LHCN-M2 (cell line): ENCODE results near the gene CERT1. TPM values are rescaled to one million over a fixed set of nuclear protein-coding genes. Genes with fewer than 3 reads are reported as not detected.
A peak's percentile ranks its signal among the peaks of the same experiment; 100 is the strongest.
"Not testable (repeated sequence)": the region's sequence is repeated elsewhere in the genome, so short reads cannot be mapped to it uniquely, and the experiment has no call there.

Experiments used
- DNase-seq: peaks from one replicate; pipeline ENCODE4 v3.0.0-alpha.2; 2012; ENCODE audit warnings: low read depth
- total RNA-seq: library from RNA; depleted of rRNA; stranded (reverse); fragments of >200 nt; gene quantifications from 2 replicates; pipeline ENCODE4 v1.2.3, GENCODE V29; 2014

CERT1 gene
- total RNA-seq, 1 experiment from 2014 or later, result 15.8 TPM

DNA sequence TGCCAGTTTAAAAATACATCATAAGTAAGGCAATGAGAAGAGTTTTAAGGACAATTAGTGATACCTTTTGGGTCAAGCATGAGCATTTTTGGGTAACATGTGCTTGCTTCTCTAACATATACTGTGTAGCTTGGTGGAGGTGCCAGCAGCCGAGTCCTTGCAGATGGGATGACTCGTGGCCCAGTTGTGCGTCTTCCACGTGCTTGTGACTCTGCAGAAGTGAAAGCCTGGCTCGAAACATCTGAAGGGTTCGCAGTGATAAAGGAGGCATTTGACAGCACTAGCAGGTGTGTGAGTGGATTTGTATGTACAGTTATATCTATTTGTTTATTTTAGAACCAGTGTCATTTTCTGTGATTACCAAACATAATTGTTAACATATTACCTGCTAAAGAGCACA lies 156.2 kb downstream of the CERT1 start:
- DNase-seq, result peak; percentile 68

DNA sequence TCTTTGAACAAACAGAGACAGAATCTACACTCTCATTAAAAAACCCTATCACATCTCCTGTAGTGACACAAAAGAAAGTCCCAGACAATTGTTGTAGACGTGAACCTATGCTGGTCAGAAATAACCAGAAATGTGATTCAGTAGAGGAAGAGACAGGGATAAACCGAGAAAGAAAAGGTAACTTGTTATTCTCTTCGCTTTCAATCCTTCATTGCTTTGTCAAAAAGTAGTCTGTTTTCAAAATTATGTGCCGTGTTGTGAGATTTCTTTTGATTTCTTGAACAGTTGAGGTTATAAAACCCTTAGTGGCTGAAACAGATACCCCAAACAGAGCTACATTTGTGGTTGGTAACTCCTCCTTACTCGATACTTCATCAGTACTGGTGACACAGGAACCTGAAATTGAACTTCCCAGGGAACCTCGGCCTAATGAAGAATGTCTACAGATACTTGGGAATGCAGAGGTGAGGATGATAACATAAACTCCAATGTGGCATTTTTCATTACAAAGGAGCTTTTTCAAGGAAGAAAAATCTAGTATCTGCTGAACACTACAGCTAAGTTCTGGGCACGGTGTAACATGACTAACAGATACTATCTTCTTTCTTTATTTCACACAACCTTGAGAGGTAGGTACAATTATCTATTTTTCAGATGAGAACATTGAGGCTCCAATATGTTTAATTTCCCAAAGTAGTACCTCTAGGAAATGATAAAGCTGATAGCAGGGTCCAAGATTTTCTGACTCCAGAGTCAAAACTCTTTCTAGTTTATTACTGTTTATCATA lies 160.1 kb downstream of the CERT1 start:
- no peak for DNase-seq

- no peak for DNase-seq
Measured at GRCh38 chr5:75349663-75350062, 161.8 kb downstream of the CERT1 start.

DNA sequence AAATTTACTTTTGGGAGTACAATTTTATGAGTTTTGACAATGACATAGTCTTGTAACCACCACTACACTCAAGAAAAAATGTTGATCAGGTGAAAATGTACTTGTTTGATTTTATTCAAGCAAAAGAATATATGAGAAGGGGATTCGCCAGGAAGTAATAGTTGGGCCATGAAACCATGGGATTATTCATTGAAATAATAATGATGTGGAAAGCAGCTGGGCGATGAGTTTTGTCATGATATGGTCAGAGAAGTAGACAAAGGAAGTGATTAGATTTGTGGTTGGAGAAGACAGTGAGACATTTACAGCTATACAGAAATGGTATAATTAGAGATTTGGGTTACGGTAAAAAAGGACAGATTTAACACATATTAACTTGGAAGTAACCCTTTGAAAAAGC lies 163.2 kb downstream of the CERT1 start:
- peak; percentile 87 for DNase-seq

GRCh38 chr5:75342836-75343235 lies 168.6 kb downstream of the CERT1 start:
- DNase-seq, result peak; percentile 29

DNA sequence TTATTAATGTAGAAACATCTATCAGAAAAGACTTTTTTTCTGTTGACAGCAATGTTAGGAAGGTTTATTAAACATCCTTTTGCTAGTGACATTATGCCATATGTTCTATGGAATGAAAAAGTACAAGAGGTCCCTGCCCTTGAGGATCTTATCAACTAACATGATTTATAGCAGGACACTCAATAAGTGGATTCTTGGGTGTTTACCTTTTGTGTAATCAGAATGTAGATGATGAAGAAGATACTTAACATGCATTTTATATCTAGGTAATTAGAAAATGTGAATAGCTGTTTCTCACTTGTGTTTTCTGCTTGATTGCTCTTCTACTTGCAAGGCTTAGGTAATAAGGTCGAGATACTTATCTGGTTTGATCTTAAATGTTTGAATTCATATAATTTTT lies 169.5 kb downstream of the CERT1 start:
- no peak for DNase-seq

- DNase-seq, result no peak
Measured at GRCh38 chr5:75340714-75341478, 170.5 kb downstream of the CERT1 start.

- DNase-seq, result no peak
Measured at GRCh38 chr5:75338408-75338807, 173.0 kb downstream of the CERT1 start.

- DNase-seq, result no peak
Measured at GRCh38 chr5:75337366-75338021, 173.9 kb downstream of the CERT1 start.

- DNase-seq, result peak; percentile 99
Measured at GRCh38 chr5:75336615-75337336, 174.7 kb downstream of the CERT1 start, which contains the start of gene HMGCR. Gene HMGCR, plus strand, starts transcription at chr5:75337220. Its CDS starts 5,386 bp downstream, at chr5:75342606.

DNA sequence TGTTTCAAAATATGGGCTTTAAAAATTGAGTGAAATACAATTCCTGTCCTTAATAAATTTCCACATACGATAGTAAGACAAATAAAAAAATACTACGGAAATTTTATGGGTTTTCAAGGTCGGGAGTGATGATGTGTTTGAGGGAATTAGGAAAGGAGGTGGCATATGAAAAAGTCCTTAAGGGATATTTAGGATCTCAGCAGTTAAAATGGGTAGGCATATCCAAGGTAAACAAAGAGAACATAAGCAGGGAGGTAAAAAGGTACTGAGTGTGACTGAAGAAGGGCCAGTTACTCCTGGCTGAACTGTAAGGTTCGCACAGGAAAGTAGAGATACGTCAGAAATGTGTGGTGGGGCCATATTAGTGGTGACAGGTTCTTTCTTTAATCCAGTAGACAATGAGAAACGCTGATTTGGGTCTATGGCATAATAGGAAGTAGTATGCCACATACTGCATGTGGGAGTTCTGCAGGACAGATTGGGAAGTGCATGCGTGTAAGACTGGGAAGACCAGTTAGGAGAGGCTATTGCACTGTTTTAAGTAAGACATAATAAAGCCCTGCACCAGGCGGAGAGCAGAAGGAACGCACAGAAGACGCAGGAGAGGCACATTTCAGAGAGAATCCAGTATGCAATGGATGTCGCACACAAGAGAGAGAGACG lies 175.3 kb downstream of the CERT1 start:
- DNase-seq, result peak; percentile 85

DNA sequence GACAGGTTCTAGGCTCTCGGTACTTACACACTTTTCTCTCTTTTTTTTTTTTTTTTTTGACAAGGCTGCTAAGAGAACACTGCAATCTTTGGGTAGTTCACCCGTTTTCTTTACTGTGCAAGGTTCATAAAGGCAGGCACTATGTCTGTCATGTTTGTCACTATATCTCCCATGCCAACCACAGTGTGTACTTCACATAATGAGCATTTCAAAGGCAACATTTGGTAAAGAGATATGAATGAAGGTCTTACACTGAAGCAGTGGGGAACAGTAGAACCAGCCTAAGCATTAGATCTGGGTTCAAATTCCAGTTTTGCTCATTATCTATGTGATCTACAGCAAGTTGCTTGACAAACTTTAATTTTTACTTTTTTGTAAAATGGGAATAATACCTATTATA lies 175.9 kb downstream of the CERT1 start:
- DNase-seq, result no peak

DNA sequence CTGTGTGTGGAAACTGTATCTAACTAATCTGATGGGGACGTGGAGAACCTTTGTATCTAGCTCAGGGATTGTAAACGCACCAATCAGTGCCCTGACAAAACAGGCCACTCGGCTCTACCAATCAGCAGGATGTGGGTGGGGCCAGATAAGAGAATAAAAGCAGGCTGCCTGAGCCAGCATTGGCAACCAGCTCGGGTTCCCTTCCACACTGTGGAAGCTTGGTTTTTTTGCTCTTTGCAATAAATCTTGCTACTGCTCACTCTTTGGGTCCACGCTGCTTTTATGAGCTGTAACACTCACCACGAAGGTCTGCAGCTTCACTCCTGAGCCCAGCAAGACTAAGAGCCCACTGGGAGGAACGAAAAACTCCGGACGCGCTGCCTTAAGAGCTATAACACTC lies 177.0 kb downstream of the CERT1 start:
- DNase-seq, result not testable (repeated sequence)

- not testable (repeated sequence) for DNase-seq
Measured at GRCh38 chr5:75333759-75334158, 177.7 kb downstream of the CERT1 start.

DNA sequence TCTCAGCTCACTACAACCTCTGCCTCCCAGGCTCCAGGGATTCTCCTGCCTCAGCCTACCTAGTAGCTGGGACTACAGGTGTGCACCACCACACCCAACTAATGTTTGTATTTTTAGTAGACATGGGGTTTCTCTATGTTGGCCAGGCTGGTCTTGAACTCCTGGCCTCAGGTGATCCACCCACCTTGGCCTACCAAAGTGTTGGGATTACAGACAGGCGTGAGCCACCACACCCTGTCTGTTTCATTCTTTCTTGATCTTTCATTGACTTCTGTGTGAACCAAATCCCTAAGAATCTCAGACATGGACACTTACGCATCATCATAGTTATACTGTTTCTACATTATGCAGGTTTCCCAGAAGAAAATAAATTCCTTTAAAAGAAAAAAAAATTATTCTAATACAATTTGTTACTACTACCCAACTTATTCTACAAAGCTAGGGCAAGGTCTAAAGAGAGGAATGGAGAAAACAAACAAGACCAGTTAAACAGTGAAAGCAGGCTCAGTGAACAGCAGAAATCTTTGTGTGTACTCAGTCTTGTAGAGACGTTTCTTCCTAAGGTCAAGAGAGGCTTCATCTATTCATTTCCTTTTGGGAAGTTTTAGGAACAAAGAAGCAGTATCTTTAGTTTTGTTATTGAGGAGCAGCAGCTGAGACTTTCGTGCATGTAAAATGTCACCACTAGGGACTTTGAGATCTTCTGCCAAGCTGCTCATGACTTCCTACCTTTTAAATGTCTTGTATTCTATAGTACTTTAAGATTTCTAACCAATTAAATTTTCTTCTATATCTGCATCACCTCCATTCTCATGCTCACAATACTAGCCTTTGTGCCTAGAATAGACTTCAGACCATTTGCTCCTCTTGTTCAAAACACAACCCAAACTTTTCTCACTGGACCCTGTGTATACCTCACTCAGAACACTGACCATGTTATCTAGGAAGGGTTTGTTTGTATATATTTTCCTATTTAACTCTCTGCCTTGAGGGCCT lies 180.0 kb downstream of the CERT1 start:
- DNase-seq, result no peak

DNA sequence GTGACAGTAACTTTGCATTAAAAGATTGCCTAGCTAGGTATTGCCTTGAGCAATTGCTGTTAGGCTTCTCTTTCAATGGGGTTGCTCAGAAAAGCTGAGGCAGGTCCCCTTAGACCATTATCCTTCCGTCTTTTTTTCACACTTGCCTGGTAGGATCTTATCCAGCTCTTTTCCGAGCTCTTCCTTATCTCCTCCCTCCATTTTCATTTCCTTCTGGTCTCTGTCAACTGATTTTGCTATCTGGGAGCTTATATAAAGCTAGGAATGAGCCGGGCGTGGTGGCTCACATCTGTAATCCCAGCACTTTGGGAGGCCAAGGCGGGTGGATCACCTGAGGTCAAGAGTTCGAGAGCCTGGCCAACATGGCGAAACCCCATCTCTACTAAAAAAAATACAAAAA lies 181.0 kb downstream of the CERT1 start:
- no peak for DNase-seq
